ENCODE data around the gene LRG1.
"Not testable (repeated sequence)": the region's sequence is repeated elsewhere in the genome, so short reads cannot be mapped to it uniquely, and the experiment has no call there.

LRG1 gene

GRCh38 chr19:4529924-4530522 is 9.8 kb downstream of the LRG1 start:
- DNase-seq (ENCODE audit: low read depth) = no peak

- no peak for DNase-seq (ENCODE audit: low read depth)
These were observed 11.0 kb downstream of the LRG1 start for GRCh38 chr19:4528843-4529242.

- DNase-seq (ENCODE audit: low read depth) = not testable (repeated sequence)
These were observed 12.5 kb downstream of the LRG1 start for GRCh38 chr19:4527377-4527776.

GRCh38 chr19:4525563-4526002 is 14.3 kb downstream of the LRG1 start:
- DNase-seq (ENCODE audit: low read depth) = no peak

- peak; percentile 46 for DNase-seq (ENCODE audit: low read depth)
These were observed 14.9 kb downstream of the LRG1 start for GRCh38 chr19:4524808-4525562.

- DNase-seq (ENCODE audit: low read depth) = peak; percentile 13
These were observed 16.3 kb downstream of the LRG1 start for GRCh38 chr19:4523306-4524110.

GRCh38 chr19:4522291-4523002 is 17.4 kb downstream of the LRG1 start:
- DNase-seq (ENCODE audit: low read depth) = no peak

- no peak for DNase-seq (ENCODE audit: low read depth)
These were observed 18.0 kb downstream of the LRG1 start for GRCh38 chr19:4521888-4522242.

- no peak for DNase-seq (ENCODE audit: low read depth)
These were observed 18.5 kb downstream of the LRG1 start for GRCh38 chr19:4521170-4521887.

- no peak for DNase-seq (ENCODE audit: low read depth)
These were observed 20.1 kb downstream of the LRG1 start for GRCh38 chr19:4519521-4520277.

GRCh38 chr19:4519172-4519496 is 20.7 kb downstream of the LRG1 start:
- no peak for DNase-seq (ENCODE audit: low read depth)

- no peak for DNase-seq (ENCODE audit: low read depth)
These were observed 21.3 kb downstream of the LRG1 start, which contains the start of gene PLIN4 for GRCh38 chr19:4518345-4519171. Gene PLIN4 (minus strand): TSS chr19:4518486. CDS start chr19:4518272, 214 bp downstream.

GRCh38 chr19:4517451-4518057 is 22.3 kb downstream of the LRG1 start:
- DNase-seq (ENCODE audit: low read depth) = no peak

- no peak for DNase-seq (ENCODE audit: low read depth)
These were observed 22.9 kb downstream of the LRG1 start for GRCh38 chr19:4516939-4517300.

GRCh38 chr19:4516199-4516938 is 23.5 kb downstream of the LRG1 start:
- no peak for DNase-seq (ENCODE audit: low read depth)

- no peak for DNase-seq (ENCODE audit: low read depth)
These were observed 24.1 kb downstream of the LRG1 start for GRCh38 chr19:4515732-4516131.

- DNase-seq (ENCODE audit: low read depth) = no peak
These were observed 26.6 kb downstream of the LRG1 start for GRCh38 chr19:4513248-4513647.

GRCh38 chr19:4512070-4512469 is 27.8 kb downstream of the LRG1 start:
- no peak for DNase-seq (ENCODE audit: low read depth)
